Ishikawa (cell line): Measurements from ENCODE around the gene NPBWR2.

ENCODE experiments used
- CEBPB ChIP-seq: IDR thresholded peaks from 2 replicates; pipeline ENCODE4 v1.6.1; 2012
- CREB1 ChIP-seq: IDR thresholded peaks from 2 replicates; pipeline ENCODE4 v1.6.1; 2012; ENCODE audit warnings: low read depth
- EGR1 ChIP-seq: IDR thresholded peaks from 2 replicates; pipeline ENCODE4 v1.6.1; 2012
- EP300 ChIP-seq: IDR thresholded peaks from 2 replicates; pipeline ENCODE4 v1.6.1; 2012; ENCODE audit warnings: borderline replicate concordance
- MAX ChIP-seq: IDR thresholded peaks from 2 replicates; pipeline ENCODE4 v1.6.1; 2012
- TAF1 ChIP-seq: IDR thresholded peaks from 2 replicates; pipeline ENCODE4 v1.6.1; 2012; ENCODE audit warnings: low read depth, mild to moderate bottlenecking
- YY1 ChIP-seq: IDR thresholded peaks from 2 replicates; pipeline ENCODE4 v1.6.1; 2012; ENCODE audit warnings: low read depth

GRCh38 chr20:64131406-64131805 is 24.0 kb upstream of the NPBWR2 start:
- TF ChIP-seq EGR1 (no peak), MAX (no peak), CREB1 (no peak), EP300 (no peak), CEBPB (no peak), TAF1 (no peak), YY1 (no peak)
